Bone marrow (tissue), 2 donors: ENCODE results near the gene FAM177A1.

Source experiments
- DNase-seq, 2 donors: peaks; one replicate each; lab custom pipeline; 2025; lab: John Stamatoyannopoulos, UW

FAM177A1 gene

DNA sequence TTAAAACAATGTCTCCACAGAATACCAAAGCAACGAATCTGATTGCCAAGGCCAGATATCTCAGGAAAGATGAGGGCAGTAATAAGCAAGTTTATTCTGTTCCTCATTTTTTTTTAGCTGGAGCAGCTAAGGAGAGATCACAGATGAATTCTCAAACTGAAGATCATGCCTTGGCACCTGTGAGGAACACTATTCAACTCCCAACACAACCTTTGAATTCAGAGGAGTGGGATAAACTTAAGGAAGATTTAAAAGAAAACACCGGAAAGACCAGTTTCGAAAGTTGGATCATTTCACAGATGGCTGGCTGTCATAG, 77.3 kb downstream of the FAM177A1 start:
- DNase-seq, result no peak

GRCh38 chr14:35124127-35124526, 78.1 kb downstream of the FAM177A1 start:
- no peak for DNase-seq
